Neuronal stem cell (in vitro differentiated cells): ENCODE data around the gene YARS2.

ENCODE experiments used
- DNase-seq: peaks from one replicate; pipeline ENCODE4 v3.0.0-alpha.2; 2013; ENCODE audit warnings: low spot score
- H2AFZ ChIP-seq: one replicate; pipeline ENCODE4 v1.6.1; 2013; ENCODE audit warnings: mild to moderate bottlenecking, low read length, inconsistent platforms
- H2AK5ac ChIP-seq: 2 replicates; pipeline ENCODE4 v1.6.1; 2013; ENCODE audit warnings: low read depth, mild to moderate bottlenecking, inconsistent platforms, low read length, moderate library complexity, mixed read lengths
- H2BK120ac ChIP-seq: 2 replicates; pipeline ENCODE4 v1.6.1; 2013; ENCODE audit warnings: low read depth, mild to moderate bottlenecking, inconsistent platforms, low read length, moderate library complexity, mixed read lengths
- H2BK12ac ChIP-seq: one replicate; pipeline ENCODE4 v1.6.1; 2013; ENCODE audit warnings: low read length, inconsistent platforms
- H2BK15ac ChIP-seq: 2 replicates; pipeline ENCODE4 v1.6.1; 2013; ENCODE audit warnings: mild to moderate bottlenecking, low read length, inconsistent platforms, mixed read lengths
- H2BK5ac ChIP-seq: one replicate; pipeline ENCODE4 v1.6.1; 2013; ENCODE audit warnings: inconsistent platforms, mild to moderate bottlenecking, low read length, moderate library complexity
- H3K14ac ChIP-seq: one replicate; pipeline ENCODE4 v1.6.1; 2013; ENCODE audit warnings: low read length, inconsistent platforms
- H3K18ac ChIP-seq: 2 replicates; pipeline ENCODE4 v1.6.1; 2013; ENCODE audit warnings: low read length, inconsistent platforms
- H3K23ac ChIP-seq: 2 replicates; pipeline ENCODE4 v1.6.1; 2013; ENCODE audit warnings: low read depth, mild to moderate bottlenecking, mixed read lengths, low read length, inconsistent platforms; ENCODE audit not compliant: poor library complexity
- H3K27ac ChIP-seq: replicated peaks from 3 replicates; pipeline ENCODE4 v1.5.1; 2013; ENCODE audit warnings: low read length, inconsistent platforms
- H3K27me3 ChIP-seq, 3 experiments: 2 replicates each; pipeline ENCODE4 v1.6.1; 2013; ENCODE audit warnings: low read length in 3 of 3, mild to moderate bottlenecking in 2 of 3, inconsistent platforms in 1 of 3, low read depth in 1 of 3, mixed read lengths in 1 of 3, moderate library complexity in 1 of 3; ENCODE audit not compliant: control insufficient read depth in 3 of 3, insufficient read depth in 3 of 3
- H3K36me3 ChIP-seq, 2 donors: replicated peaks in 1 of 2; 2 replicates each; pipeline ENCODE4 v1.6.1; 2013; ENCODE audit warnings: low read length in 2 of 2; ENCODE audit not compliant: control insufficient read depth in 2 of 2, insufficient read depth in 2 of 2
- H3K4ac ChIP-seq: 2 replicates; pipeline ENCODE4 v1.6.1; 2013; ENCODE audit warnings: inconsistent platforms, mild to moderate bottlenecking, low read length, moderate library complexity
- H3K4me1 ChIP-seq, 2 donors: 1 replicate in 1 of 2; 2 replicates in 1 of 2; pipeline ENCODE4 v1.6.1; 2013; ENCODE audit warnings: low read length in 2 of 2, low read depth in 1 of 2; ENCODE audit not compliant: control insufficient read depth in 2 of 2, insufficient read depth in 1 of 2
- H3K4me2 ChIP-seq: one replicate; pipeline ENCODE4 v1.6.1; 2013; ENCODE audit warnings: mild to moderate bottlenecking, low read length, inconsistent platforms; ENCODE audit not compliant: insufficient read depth, poor library complexity, severe bottlenecking
- H3K4me3 ChIP-seq, 2 donors: 2 replicates each; pipeline ENCODE4 v1.5.1; 2013; ENCODE audit warnings: low read length in 2 of 2, mild to moderate bottlenecking in 2 of 2, inconsistent platforms in 1 of 2, moderate library complexity in 1 of 2
- H3K79me1 ChIP-seq: one replicate; pipeline ENCODE4 v1.6.1; 2013; ENCODE audit warnings: low read depth, mild to moderate bottlenecking, inconsistent platforms, low read length, moderate library complexity
- H3K9ac ChIP-seq: one replicate; pipeline ENCODE4 v1.6.1; 2013; ENCODE audit warnings: mild to moderate bottlenecking, low read depth, low read length, inconsistent platforms; ENCODE audit not compliant: poor library complexity
- H3K9me3 ChIP-seq, 2 donors: replicated peaks in 1 of 2; 2 replicates each; pipeline versions ENCODE3 to v1.6.1; 2013; ENCODE audit warnings: low read length in 2 of 2, mild to moderate bottlenecking in 2 of 2, inconsistent platforms in 1 of 2, low read depth in 1 of 2, mixed read lengths in 1 of 2, moderate library complexity in 1 of 2; ENCODE audit not compliant: control insufficient read depth in 2 of 2, insufficient read depth in 1 of 2
- H4K8ac ChIP-seq: one replicate; pipeline ENCODE4 v1.6.1; 2013; ENCODE audit warnings: low read depth, mild to moderate bottlenecking, inconsistent platforms, low read length, moderate library complexity
- H4K91ac ChIP-seq: one replicate; pipeline ENCODE4 v1.6.1; 2013; ENCODE audit warnings: low read length, low read depth, mild to moderate bottlenecking, inconsistent platforms; ENCODE audit not compliant: poor library complexity
- WGBS, 2 donors: extraction: QIAGEN DNeasy Blood & Tissue Kit; methylation state at CpG; one replicate each; pipeline ENCODE4 v1.1.7; 2013; ENCODE audit warnings: missing lambda C conversion rate in 2 of 2, mixed read lengths in 1 of 2; ENCODE audit not compliant: insufficient read length in 2 of 2, insufficient replicate concordance in 1 of 2; ENCODE audit errors: extremely low coverage in 2 of 2; 5-methylcytosine and 5-hydroxymethylcytosine counted together

YARS2 gene

GRCh38 chr12:32718926-32719325, 36.8 kb downstream of the YARS2 start:
- Histone ChIP-seq H3K18ac (no peak overlapping the region), H4K91ac (no peak overlapping the region), H3K27ac (no peak overlapping the region), H2BK5ac (no peak overlapping the region), H2BK12ac (no peak overlapping the region), H3K23ac (no peak overlapping the region), H3K4me3 (no peak overlapping the region), H2AK5ac (no peak overlapping the region), H3K27me3 (no peaks in the 10 kb centered on the region), H3K4me2 (no peak overlapping the region), H3K36me3 (peaks cover 4 to 79% of the 10 kb centered on the region in 2 donors), H3K79me1 (no peaks in the 10 kb centered on the region), H4K8ac (no peak overlapping the region), H3K4ac (no peak overlapping the region), H3K9me3 (no peaks in the 10 kb centered on the region), H2BK15ac (no peak overlapping the region), H2BK120ac (no peak overlapping the region), H2AFZ (no peak overlapping the region), H3K9ac (no peak overlapping the region), H3K14ac (no peak overlapping the region), H3K4me1 (no peaks in the 10 kb centered on the region)
- DNase-seq: no peak
- no CpG with 5 or more reads among the region's 2 CpGs for WGBS, 2 donors

DNA sequence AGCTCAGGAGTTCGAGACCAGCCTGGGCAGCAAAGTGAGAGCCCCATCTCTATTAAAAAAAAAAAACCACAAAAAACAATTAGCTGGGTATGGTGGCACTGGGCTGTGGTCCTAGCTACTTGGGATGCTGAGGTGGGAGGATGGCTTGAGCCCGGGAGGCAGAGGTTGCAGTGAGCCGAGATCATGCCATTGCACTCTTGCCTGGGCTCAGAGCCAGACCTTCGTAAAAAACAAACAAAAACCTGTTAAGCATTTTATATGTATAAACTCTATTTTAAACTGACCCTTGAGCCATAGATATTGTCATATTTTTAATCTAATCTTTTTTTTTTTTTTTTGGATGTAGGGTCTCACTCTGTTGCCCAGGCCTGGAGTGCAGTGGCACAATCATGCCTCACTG, 40.9 kb downstream of the YARS2 start:
- peaks cover 5 to 81% of the 10 kb centered on the region in 2 donors for H3K36me3 ChIP-seq

DNA sequence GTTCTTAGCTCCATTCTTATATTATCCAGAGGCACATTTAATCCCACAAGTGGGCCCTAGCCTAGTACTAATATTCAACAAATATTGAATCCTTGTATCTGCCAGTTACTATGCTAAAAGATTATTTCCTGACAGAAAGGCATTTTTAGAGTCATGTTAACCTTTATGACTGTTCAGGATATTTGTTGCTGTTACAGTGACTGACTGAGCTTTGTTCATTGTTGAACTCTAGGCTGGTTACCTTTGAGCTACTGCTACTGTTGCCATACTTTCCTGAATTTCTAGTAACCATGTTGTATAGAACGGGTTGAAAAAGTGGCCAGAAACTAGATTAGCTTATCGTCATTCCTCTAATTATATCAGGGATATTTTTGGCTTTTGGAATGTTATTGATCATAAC, 46.8 kb downstream of the YARS2 start:
- DNase-seq: no peak
- Histone ChIP-seq H3K14ac (no peak overlapping the region), H2BK120ac (no peak overlapping the region), H2BK15ac (no peak overlapping the region), H4K91ac (no peak overlapping the region), H2BK5ac (no peak overlapping the region), H3K23ac (no peak overlapping the region), H3K4me2 (no peak overlapping the region), H3K4me1 (no peaks in the 10 kb centered on the region), H3K27me3 (no peaks in the 10 kb centered on the region), H3K79me1 (no peaks in the 10 kb centered on the region), H2BK12ac (no peak overlapping the region), H3K4ac (no peak overlapping the region), H4K8ac (no peak overlapping the region), H2AFZ (no peak overlapping the region), H3K9ac (no peak overlapping the region), H3K4me3 (no peak overlapping the region), H3K36me3 (peaks cover 5 to 90% of the 10 kb centered on the region in 2 donors), H3K27ac (no peak overlapping the region), H2AK5ac (no peak overlapping the region), H3K18ac (no peak overlapping the region), H3K9me3 (no peaks in the 10 kb centered on the region)
- no CpG with 5 or more reads among the region's 2 CpGs for WGBS, 2 donors

More for the DNA sequence above, 40.9 kb downstream of the YARS2 start:
- Histone ChIP-seq H3K23ac (no peak overlapping the region), H3K27ac (no peak overlapping the region), H3K27me3 (no peaks in the 10 kb centered on the region), H3K18ac (no peak overlapping the region), H2BK15ac (no peak overlapping the region), H3K9ac (no peak overlapping the region), H4K91ac (no peak overlapping the region), H2BK120ac (no peak overlapping the region), H3K4me3 (no peak overlapping the region), H3K14ac (no peak overlapping the region), H2BK5ac (no peak overlapping the region), H3K4me1 (no peaks in the 10 kb centered on the region), H2AFZ (no peak overlapping the region), H4K8ac (no peak overlapping the region), H2AK5ac (no peak overlapping the region), H3K9me3 (no peaks in the 10 kb centered on the region), H3K79me1 (no peaks in the 10 kb centered on the region), H3K4ac (no peak overlapping the region), H2BK12ac (no peak overlapping the region), H3K4me2 (no peak overlapping the region)
- WGBS, 2 donors: no CpG with 5 or more reads among the region's 4 CpGs
- DNase-seq: no peak

DNA sequence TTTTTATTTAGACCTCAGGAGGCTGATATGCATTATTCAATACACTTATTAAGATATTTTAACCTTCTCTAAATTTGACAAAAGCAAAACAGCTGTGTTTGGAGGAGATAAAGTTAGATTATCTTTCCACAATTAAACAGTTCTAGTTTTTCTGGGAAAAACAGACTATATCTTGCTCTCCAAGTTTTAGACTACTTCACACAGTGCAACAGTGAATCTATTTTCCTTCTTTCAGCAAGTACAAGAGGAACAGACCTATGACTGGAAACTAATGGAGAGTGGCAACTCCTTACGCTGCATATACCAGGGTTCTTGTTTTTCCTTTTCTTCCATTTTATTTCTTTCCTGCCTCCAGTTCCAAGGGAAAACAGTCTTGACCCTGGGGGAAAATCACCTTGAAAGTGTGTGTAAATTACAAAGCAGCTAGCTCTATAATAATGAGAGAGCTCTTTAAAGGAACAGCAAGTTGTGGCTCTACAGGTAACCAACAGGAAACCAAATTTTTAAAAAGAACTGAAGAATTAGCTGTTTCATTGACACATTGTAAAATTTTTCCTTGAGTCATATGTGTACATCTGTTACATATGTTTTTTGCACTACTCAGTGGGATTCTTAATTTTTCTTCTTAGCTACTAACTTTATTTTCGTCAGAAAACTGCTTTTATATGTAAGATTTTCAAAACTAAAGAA, 49.2 kb downstream of the YARS2 start:
- Histone ChIP-seq H4K91ac (no peak overlapping the region), H2AK5ac (no peak overlapping the region), H3K18ac (no peak overlapping the region), H3K79me1 (no peaks in the 10 kb centered on the region), H3K36me3 (peaks cover 3 to 85% of the 10 kb centered on the region in 2 donors), H4K8ac (no peak overlapping the region), H3K4me1 (no peaks in the 10 kb centered on the region), H3K4ac (no peak overlapping the region), H2BK120ac (no peak overlapping the region), H2AFZ (no peak overlapping the region), H3K4me3 (no peak overlapping the region), H3K27ac (no peak overlapping the region), H3K9me3 (no peaks in the 10 kb centered on the region), H3K14ac (no peak overlapping the region), H3K27me3 (no peaks in the 10 kb centered on the region), H3K4me2 (no peak overlapping the region), H2BK12ac (no peak overlapping the region), H2BK15ac (no peak overlapping the region), H3K23ac (no peak overlapping the region), H2BK5ac (no peak overlapping the region), H3K9ac (no peak overlapping the region)
- DNase-seq: no peak
- WGBS, 2 donors: no CpG with 5 or more reads among the region's 2 CpGs
